ENCODE results near the gene TMPRSS6.

The TMPRSS6 gene

GRCh38 chr22:37064553-37064952 is 45.0 kb downstream of the TMPRSS6 start:
- DNase-seq = no peak

GRCh38 chr22:37063431-37064420 is 45.8 kb downstream of the TMPRSS6 start:
- no peak for DNase-seq

GRCh38 chr22:37062702-37063381 is 46.7 kb downstream of the TMPRSS6 start:
- DNase-seq = no peak

- no peak for DNase-seq
Observed at GRCh38 chr22:37062376-37062675, 47.2 kb downstream of the TMPRSS6 start.

GRCh38 chr22:37061611-37062375 is 47.7 kb downstream of the TMPRSS6 start:
- no peak for DNase-seq

GRCh38 chr22:37060801-37061610 is 48.5 kb downstream of the TMPRSS6 start:
- DNase-seq = no peak

GRCh38 chr22:37059876-37060449 is 49.5 kb downstream of the TMPRSS6 start:
- DNase-seq = no peak

GRCh38 chr22:37058917-37059701 is 50.4 kb downstream of the TMPRSS6 start:
- DNase-seq = no peak

- DNase-seq = no peak
Observed at GRCh38 chr22:37057796-37058510, 51.6 kb downstream of the TMPRSS6 start.

- no peak for DNase-seq
Observed at GRCh38 chr22:37057226-37057625, 52.3 kb downstream of the TMPRSS6 start.

GRCh38 chr22:37056246-37056645 is 53.3 kb downstream of the TMPRSS6 start:
- DNase-seq = no peak

GRCh38 chr22:37054600-37055365 is 54.7 kb downstream of the TMPRSS6 start:
- no peak for DNase-seq

GRCh38 chr22:37054056-37054395 is 55.5 kb downstream of the TMPRSS6 start:
- DNase-seq = no peak

GRCh38 chr22:37053310-37054055 is 56.0 kb downstream of the TMPRSS6 start:
- DNase-seq = no peak

- DNase-seq = no peak
Observed at GRCh38 chr22:37052386-37053309, 56.9 kb downstream of the TMPRSS6 start.

GRCh38 chr22:37051391-37052385 is 57.8 kb downstream of the TMPRSS6 start, which contains the start of gene KCTD17:
KCTD17 (plus strand) TSS chr22:37051742; CDS start chr22:37051761, 19 bp downstream.
- DNase-seq = peak; percentile 58

GRCh38 chr22:37050913-37051312 is 58.6 kb downstream of the TMPRSS6 start:
- no peak for DNase-seq

Measured in NCI-H226 (cell line).